ENCODE results near the gene PCDH9.

DNA sequence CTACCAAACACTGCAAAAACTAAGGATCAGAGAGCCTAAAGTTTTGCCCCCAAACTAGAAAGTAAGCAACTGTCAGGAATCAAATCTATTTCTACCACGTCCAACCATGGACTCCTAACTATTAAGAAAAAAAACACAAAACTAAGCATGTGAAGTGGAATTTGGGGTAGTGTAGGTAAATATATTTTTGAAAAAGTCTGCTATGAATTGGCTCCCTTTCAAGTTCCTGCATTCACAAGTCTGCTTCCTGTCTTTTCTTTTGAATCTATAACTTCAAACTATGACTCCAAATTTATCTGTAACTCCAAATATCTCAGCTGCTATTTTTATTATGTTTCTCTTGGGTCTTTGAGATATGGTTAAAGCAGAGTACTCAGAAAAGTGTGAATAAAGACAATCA is 47.0 kb downstream of the PCDH9 start:
- TF ChIP-seq EP300 (IDR thresholded peaks at IDR 0.05), result no peak
- TF ChIP-seq POLR2AphosphoS5 (IDR thresholded peaks at IDR 0.05), result no peak
- TF ChIP-seq POLR2A (IDR thresholded peaks at IDR 0.05), result no peak
- no peak for TF ChIP-seq CTCF (IDR thresholded peaks at IDR 0.05)

Data from upper lobe of left lung (tissue), 4 donors.